DMS114 treated with DMSO at 0.1 percent for 48 hours (cell line): ENCODE data around the gene DPP10.

Source experiments
- DNase-seq: peaks from one replicate; lab custom pipeline; 2025; ENCODE audit not compliant: unreplicated experiment; lab: John Stamatoyannopoulos, UW

DPP10 gene

DNA sequence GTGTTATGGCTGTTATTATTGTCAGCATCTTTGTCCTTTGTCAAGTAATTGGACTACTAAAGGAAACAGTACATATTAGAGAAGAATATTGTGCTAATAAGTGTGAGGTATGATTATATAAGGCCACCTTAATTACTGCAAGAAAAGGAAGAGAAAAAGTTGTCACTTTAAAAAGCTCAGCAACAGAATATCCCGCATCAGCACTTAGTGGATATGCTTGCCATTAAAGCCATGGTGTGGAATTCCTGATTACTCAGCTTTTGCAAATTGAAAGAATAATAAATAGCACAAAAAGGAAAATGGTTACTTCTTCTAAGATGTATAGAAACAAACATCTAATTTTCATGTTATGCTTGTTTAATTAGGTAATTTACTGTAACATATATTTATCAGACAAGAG lies 347.5 kb downstream of the DPP10 start:
- DNase-seq, result no peak

DNA sequence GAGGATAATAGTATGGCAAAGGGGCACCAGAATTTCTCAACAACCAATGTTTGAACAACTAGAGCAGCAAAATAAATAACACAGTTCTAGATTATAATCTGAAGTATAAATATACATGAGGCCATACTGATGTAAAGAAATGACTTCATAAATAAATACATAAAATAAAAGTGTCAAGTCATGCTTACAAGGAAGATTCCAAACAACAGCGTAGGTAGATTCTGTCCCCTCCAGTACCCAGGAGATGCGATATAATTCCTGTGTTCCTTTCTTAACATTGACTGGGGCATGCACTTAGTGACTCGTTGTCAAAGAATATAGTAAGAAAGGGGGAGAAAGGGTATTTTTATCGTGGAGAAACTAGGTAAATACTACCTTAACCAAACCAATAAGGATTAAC lies 355.1 kb downstream of the DPP10 start:
- DNase-seq, result no peak

DNA sequence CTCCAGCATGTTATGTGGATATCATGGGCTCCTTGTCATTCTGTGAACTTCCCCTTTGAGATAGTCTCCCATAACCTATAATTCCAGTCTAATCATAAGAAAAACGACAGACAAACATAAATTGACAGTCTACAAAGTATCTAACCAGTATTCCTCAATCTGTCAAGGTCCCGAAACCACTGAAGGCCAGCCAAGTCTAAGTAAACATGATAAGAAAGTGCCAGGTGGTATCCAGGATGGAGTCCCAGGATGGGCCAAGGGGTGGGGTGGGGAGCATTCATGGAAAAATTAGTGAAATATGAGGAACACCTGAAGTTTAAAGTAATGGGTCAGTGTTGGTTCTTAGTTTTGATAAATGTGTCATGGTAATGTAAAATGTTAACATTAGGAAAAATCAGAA lies 355.5 kb downstream of the DPP10 start:
- no peak for DNase-seq

DNA sequence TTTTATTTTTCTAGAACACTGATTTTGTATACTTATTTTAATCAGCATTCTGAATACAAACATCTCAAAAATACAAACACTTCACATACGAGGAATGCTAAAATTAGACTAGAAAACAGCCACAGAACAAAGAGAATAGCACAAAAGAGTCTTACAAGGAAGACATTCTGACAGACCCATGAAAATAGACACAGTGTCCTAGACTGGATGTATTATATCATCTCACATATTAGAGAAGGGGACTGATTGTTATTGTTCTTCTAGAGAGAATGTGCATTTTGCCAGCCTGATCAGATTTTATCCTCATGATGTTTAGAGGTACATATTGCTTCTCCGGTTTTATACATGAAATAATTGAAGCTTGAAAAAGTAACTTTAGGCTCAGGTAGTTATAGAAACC lies 357.9 kb downstream of the DPP10 start:
- DNase-seq, result no peak

DNA sequence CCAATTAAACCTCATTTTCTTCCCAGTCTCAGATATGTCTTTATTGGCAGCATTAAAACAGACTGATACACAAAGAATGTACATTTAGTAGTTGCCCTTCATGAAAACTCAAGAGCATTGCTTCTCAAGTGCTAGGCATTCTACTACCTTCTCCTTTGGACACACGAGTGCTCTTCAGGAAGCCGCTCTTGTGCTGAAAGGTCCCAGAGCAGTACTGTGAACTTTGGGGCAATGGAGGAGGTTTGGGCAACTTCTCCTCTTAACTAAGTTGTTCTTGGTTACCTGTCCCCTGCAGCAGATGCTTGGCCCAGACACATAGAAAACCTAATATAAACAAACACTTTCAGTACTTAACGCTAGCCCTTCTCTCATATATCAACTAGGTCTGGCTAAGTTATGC lies 362.8 kb downstream of the DPP10 start:
- no peak for DNase-seq

DNA sequence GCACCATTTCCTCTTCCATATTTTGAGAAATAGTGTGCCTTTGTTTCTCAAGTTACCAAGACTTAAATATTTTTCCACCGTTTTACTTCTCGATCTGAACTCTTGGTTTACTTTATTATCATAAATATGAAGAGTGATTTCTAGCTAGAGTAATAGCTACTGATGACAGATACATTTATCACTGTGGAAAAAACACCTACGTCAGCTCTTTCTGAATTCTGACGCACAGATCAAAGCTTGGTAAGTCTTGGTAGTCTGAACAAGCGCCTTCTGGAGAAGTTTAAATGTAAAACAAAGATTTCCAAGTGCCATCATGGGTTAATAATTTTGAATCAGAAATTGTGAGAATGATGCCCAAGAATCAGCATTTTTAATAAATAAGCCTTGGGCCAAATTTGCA lies 367.7 kb downstream of the DPP10 start:
- DNase-seq, result no peak

DNA sequence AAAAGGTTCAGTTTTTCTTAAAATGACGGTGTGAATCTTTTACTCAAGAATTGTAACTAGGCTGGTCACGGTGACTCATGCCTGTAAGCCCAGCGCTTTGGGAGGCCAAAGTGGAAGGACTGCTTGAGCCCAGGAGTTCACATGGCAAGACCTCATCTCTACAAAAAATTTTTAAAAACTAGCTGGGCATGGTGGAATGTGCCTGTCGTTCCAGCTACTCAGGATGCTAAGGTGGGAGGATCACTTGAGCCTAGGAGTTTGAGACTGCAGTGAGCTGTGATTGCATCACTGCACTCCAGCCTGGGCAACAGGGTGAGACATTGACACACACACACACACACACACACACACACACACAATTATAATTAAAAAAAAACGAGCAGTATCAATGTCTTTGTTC lies 369.8 kb downstream of the DPP10 start:
- no peak for DNase-seq

DNA sequence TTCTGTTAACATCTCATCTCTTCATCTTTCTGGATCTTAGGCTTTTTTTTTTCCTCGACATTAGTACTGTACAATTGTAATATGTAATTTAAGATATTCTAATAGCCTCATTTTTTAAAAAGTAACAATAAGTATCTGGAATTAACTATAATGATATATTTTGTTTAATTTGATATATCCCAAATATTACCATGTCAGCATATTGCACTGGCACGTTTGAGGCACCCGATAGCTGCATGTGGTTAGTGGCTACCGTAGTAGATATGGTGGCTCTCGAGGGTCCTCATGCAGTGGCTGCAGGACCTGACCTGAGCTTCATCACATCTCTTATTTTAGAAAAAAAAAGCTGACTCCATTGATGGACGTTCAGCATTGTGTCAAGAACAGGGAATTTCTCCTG lies 371.9 kb downstream of the DPP10 start:
- DNase-seq, result no peak

DNA sequence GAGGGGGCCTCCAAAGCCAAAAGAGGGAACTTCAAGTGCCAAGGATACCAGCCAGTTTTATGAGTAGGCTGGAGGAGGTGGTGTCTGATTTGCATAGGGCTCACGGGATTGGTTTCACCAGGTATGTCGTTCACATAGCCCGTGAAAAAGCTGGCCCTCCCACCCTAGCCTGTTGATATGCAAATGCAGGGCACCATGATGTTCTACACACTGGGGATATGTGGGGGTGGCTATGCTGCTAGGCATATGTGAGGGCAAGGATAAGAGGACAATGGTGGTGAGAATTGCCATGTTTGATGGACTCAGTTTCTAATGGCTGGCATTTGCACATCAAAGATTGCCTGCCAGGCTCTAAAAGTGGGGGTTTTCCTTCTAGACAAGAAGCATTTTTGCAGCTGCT lies 378.6 kb downstream of the DPP10 start:
- DNase-seq, result no peak

DNA sequence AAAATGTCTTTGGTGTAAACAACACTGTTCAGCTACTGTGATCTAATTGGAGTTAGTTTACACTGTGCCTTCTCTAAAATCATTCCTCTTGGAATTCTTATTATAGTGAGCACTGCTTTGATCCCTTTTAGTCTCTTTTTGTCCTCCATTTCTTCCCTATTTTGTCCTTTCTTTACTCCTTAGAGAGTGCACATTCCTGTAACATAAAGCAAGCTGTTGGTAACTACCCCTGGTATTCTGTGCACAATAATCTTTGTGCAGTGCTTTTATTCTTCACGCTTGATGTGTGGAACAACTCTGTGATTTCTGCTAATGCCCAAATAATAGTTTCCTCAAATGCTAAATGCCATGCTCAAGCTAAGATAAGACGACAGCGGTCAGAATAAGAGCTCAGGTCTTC lies 401.5 kb downstream of the DPP10 start:
- DNase-seq, result no peak

DNA sequence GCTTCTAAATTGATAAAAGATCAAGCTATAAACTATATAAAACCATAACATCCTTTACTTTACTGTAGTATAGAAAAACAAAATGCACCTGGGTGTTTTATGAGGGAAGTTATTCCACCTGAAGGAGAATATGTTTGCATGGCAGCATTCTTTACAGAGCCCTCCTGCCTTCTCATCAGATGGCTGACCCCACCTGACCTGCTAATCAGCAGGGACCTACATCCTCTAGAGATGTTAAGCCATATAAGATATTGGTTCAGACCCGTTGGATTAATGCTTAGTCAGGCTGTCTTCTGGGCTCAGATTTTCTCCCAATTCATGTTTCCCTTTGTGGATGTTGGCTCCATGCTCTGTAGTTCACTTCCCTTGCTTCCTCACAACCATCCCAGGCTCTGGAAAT lies 414.8 kb downstream of the DPP10 start:
- DNase-seq, result no peak

DNA sequence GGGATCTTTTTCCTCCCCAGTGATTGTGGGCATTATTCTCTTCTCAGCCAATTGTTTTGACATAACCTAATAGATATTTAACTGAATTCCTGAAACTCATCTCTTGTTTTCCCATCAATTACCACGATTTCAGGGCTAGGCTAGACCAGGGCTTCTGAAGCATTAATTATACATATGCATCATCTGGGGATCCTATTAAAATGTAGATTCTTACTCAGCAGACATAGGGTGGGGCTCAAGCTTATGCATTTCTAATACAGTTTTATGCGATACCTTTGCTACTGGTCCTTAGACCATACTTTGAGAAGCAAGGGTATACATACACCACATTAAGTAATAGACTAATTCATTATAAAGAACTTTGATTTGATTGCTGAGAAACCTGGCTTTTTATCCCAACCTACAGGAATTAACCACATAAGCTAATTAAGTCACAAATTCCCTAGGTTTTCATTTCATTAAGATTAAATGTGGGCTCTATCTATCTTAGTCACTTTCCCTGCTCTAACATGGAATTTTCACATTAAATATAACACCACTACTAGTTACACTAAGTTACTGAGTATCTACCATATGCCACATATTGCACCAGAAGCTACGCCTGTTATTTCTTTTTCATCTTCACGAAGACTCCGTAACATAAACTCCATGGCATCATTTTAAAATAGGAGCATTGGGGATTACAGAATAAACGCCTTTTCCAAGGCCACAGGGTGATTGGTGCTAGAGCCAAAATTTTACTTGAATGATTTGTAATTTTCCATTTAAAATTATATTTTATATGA lies 417.5 kb downstream of the DPP10 start:
- DNase-seq, result no peak

DNA sequence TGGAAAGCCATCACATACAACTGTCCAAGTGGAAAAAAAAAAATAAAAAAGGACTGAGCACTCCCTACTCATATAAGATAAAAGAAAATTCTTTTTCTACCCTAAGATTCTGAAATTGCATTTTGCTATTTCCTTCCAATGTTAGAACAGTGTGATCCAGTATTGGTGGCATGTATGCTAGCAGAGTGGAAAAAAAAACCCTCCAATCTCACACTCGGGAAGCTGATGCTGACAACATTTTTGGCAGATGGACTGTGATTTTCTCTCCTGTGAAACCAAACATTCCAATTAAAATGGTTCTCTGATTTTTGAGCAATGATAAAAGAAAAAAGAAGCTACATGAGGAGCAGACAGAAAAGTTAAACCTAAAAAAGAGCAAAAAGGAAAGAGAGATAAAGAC lies 419.8 kb downstream of the DPP10 start:
- no peak for DNase-seq

DNA sequence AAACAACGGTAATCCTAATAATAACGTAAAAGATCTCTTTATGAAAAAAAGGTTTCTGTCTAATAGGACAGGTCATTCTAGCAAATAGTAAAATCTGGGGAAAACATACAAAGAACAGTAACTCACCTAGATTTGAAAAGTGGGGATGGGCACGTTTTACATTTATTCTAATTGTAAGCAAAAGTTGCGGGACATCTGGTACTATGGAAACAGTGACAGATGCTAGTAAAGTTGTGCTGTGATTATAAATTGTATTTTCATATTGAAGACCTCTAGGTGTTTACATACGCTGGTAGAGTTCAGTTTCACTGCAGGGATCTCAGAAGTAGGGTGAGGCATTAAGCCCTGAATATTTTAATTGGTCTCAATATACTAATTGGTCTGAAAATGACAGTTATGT lies 422.5 kb downstream of the DPP10 start:
- DNase-seq, result no peak

DNA sequence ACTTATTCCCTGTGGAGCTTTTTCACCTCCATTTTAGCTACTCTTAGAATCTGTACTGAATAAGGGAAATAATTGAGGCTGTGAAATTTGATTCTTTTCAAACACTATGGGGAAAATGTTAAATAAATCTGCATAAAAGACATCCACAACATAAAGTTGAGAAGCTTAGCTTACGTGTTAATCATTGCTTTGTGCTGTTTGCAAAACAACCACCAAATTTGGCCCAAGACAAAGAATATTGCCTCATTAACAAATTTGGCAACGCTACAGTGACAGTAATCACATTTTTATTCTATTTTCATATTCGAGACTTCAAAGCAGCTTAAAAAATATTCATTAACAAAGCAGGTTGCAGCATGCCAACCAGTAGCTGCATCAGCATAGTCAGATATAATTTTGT lies 437.6 kb downstream of the DPP10 start:
- DNase-seq, result no peak

DNA sequence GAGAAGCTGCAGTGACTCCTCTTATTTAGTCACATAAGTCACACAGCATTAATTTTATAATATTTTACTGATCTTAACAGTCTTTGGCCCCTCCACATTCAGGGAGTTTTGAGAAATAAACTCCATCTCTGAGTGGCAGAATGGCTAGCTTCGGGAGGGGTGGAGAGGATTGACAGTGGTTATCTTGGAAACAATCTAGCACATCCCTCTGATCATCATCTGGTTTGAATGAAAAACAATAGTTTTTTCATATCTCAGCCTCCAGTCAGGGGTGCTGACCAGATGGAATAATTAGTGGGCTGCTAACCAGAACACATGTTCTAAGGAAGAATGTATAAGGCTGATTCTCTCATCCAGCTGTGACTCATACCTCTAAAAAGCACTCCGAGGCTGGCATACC lies 477.5 kb downstream of the DPP10 start:
- DNase-seq, result no peak

DNA sequence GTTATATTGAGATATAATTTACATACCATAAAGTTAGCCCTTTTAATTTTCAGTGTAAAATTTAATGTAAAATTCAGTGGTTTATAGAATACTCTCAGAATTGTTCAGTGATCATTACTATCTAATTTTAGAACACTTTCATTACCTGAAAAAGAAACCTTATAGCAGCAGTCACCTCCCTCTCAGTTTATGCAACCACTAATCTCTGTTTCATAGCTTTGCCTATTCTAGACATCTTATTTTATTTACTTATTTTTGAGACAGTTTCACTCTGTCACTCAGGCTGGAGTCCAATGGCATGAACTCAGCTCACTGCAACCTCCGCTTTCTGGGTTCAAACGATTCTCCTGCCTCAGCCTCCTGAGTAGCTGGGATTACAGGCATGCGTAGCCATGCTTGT lies 479.6 kb downstream of the DPP10 start:
- DNase-seq, result no peak

DNA sequence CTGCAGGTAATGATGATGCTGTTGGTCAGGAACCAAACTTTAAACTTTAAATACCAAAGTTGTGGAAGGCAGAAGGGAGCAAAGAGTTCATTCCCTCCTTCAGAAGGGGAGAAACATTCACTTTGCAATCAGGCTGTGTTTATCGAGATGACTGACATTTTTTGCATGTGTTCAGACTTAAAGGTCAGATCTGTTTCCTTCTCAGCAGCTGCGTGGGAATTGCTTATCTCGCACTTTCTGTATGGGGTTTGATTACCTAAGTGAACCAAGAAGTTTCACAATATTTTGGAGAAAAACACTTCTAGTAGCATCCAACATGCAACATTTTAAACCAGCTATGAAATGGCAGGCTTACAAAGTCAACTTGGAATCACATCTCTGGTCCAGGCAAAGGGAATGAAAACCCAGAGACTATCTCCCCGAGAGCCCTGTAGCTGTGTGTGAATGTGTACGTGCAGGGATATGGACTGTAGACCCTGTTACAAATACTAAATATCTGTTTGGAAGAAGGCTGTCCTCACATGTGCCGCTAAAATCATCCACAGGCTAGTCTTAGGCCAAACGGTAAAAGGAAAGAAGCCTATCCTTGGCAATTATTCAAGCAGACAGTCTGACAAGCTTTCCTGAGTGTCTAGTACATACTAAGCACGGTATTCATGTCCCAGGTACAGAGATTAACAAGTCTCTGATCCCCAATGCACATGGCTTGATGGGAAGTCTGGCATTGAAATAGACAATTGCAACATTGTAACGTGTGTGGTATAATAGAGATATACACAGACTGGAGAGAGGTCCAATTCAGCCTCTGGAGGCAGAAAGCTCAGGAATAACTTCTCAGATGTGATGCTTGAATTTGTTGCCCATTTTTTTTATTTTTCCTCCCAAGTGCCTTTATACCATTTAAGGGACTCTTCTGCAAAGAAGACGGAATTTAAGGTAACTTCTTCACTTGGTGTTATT lies 483.1 kb downstream of the DPP10 start:
- DNase-seq, result no peak

DNA sequence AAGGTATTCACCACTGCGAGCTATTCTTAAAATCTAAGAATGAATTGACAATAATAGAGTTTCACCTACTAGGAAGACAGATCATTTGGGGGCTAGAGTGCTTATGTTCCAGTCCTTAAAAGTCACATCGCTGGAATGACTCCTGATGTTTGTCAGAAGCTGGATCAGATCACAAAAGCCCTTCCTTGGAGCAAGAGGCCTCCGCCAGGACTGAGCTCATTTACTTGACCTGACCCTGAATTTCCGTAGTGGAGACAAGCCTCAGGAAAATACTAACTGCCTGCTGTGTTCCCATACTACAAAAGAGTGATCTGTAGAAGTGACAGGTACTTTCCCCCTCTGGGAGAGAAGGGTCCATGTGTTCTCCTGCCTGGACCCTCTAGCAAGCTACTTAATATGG lies 483.9 kb downstream of the DPP10 start:
- DNase-seq, result no peak

DNA sequence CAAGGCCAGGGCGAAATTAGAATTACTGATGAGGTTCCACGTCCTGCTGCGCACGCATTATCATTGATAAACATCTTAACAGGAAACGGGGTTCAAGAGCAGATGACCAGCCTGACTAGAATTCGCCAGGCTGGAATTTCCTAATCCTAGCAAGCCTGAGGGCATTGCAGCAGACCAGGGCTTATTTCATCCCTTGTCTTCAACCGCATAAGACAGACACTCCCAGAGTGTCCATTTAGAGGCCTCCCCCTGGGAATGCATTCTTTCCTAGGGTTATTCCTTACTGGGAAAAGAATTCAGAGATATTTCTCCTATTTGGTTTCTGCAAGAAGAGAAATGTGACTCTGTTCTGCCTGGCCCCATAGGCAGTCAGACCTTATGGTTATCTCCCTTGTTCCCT lies 486.8 kb downstream of the DPP10 start:
- DNase-seq, result no peak

DNA sequence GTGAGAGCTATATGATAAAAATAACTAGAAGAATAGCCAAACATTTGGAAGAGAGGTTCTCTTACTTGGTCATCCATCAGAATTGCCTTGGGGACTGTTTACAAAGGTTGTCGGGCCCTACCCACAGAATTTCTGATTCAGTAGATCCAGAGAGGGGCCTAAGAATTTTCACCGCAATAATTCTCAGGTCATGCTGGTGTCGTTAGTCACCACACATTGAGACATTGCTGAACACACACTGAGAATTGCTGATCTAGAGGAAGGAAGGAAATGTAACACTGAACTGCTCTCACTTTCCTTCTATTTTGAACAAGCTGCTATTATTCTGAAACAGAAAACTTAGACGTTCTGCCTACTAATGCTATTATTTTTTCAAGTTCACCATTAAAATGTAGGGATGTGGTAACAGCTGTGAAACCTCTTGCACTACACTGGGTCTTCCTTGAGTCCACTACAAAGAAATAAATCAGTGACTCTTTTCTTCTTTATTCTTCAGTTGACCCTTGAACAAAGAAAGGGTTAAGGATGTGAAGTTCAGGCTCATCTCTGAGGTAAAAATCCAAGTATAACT lies 491.3 kb downstream of the DPP10 start:
- no peak for DNase-seq

DNA sequence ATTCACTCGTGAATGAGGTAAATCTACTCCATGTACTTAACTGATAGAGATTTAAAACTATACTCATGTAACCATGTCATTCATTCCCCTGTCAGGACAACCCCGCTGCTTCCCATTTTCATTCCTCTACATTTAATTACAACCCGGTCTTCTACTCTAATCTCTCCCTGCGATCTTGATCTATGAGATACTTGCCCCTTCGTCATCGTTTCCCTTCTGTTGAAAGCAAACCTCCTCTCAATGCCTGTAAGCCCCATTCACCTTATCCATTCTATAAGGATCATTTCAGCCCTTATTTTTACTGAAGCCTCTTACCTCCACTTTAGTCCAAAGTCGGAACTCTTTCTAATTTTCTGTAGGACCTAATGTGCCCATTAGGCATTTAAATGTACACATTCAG lies 492.6 kb downstream of the DPP10 start:
- DNase-seq, result no peak
